ENCODE results near the gene MMP28.

MMP28 gene

GRCh38 chr17:35726127-35726952 lies 69.1 kb downstream of the MMP28 start:
- DNase-seq (ENCODE audit: low read depth in 3 of 3), result no peak

DNA sequence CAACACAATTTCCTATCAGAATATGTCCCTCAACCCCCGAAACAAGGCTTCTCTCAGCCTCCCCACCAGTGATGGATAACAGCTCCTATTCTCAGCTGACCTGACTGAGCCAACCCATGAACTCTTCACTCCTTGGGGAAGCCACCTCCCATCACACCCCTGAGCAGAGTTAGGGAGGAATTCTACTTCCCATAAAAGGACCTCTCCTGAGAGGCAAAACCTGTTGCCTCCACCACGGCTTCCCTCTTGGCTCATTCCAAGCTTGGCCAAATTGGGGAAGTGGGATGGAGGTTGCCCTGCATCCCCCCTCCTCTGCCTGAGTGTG lies 69.7 kb downstream of the MMP28 start:
- no peak for DNase-seq (ENCODE audit: low read depth in 3 of 3)

DNA sequence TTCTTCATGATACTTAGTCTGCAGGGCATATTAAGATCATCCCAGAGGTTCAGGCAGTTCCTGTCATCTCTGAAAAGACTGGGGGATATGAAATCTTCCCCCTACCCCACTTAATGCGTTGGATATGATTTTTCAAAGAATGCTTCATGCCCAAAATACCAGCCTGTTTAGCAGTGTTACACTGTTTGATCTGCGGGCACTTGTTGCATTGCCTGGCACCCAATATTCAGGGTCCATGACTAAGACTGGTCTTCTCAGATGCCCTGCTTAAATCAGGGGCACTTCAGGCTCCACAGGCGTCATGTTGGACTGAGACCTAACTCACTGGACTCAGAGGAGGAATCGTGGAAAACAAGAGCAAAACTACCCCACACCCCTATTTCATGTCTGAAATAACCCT lies 70.4 kb downstream of the MMP28 start:
- no peak for DNase-seq (ENCODE audit: low read depth in 3 of 3)

DNA sequence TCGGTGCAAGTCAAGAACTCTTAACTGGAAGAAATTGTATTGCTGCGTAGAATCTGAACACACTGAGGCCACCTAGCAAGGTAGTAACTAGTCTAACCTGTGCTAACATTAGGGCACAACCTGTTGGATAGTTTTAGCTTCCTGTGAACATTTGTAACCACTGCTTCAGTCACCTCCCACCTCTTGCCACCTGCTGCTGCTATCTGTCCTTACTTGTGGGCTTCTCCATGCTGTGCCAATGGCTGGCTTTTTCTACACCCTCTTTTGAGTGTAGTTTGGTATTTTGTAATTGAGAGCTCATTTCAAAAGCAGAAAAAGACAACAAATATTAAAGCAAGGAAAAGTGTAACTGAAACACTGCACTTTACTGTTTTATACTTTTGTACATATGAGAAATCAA lies 71.7 kb downstream of the MMP28 start:
- no peak for DNase-seq (ENCODE audit: low read depth in 3 of 3)

- DNase-seq (ENCODE audit: low read depth in 3 of 3), result no peak
Measured at GRCh38 chr17:35717475-35717874, 78.0 kb downstream of the MMP28 start.

- DNase-seq (ENCODE audit: low read depth in 3 of 3), result no peak
Measured at GRCh38 chr17:35716897-35717465, 78.5 kb downstream of the MMP28 start.

DNA sequence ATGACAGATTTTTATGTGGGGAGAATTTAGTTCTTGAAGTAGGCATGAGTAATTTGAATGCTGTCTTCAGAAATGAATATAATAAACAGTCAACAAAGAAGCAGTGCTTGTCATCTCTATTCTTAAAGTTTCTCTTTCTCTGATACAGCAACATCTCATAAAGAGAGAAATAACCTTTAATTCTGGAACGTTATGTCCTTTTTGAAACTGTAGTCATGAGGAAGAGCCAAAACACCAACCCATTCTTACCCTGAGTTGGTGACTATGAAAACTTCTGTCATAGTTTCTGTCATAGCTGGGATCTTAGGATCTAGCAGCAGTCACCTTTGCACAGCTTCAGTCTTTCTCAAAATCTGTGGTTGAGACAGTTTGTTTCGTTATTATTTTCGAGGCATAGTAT lies 79.3 kb downstream of the MMP28 start:
- DNase-seq (ENCODE audit: low read depth in 3 of 3), result no peak
